K562 (cell line): Measurements from ENCODE around the gene CCT7. TPM values are rescaled to one million over a fixed set of nuclear protein-coding genes. Genes with fewer than 3 reads are reported as not detected.

Source experiments
- BRF1 ChIP-seq: IDR thresholded peaks from 3 replicates; pipeline ENCODE4 v1.6.1; 2011; ENCODE audit warnings: borderline replicate concordance, mild to moderate bottlenecking; ENCODE audit not compliant: insufficient read length; ENCODE audit errors: extremely low read depth
- EP400 ChIP-seq: fragments of 450-650 bp; IDR thresholded peaks from 2 replicates; pipeline ENCODE4 v1.6.1; 2017; ENCODE audit warnings: antibody characterized with exemption, mild to moderate bottlenecking, moderate library complexity
- NCOA2 ChIP-seq, 2 experiments: fragments of 450-650 bp; IDR thresholded peaks; 2 replicates each; pipeline ENCODE4 v1.6.1; 2018; ENCODE audit warnings: mild to moderate bottlenecking in 2 of 2, moderate library complexity in 1 of 2; ENCODE audit not compliant: partially characterized antibody in 2 of 2
- NR2C1 ChIP-seq, 2 experiments: fragments of 450-650 bp; IDR thresholded peaks; 2 replicates each; pipeline ENCODE4 v1.6.1; 2017; ENCODE audit warnings: mild to moderate bottlenecking in 2 of 2, antibody characterized with exemption in 1 of 2, inconsistent platforms in 1 of 2, missing compliant biosample characterization in 1 of 2, missing genetic modification characterization in 1 of 2
- PPARD ChIP-seq: fragments of 250-450 bp; sonication (Bioruptor Pico); IDR thresholded peaks from 2 replicates; pipeline ENCODE4 v1.8.0; 2022; ENCODE audit warnings: inconsistent platforms, mild to moderate bottlenecking, moderate library complexity
- RAD51 ChIP-seq: fragments of 450-650 bp; IDR thresholded peaks from 2 replicates; pipeline ENCODE4 v1.7.1; 2016; ENCODE audit warnings: low read depth, mild to moderate bottlenecking, borderline replicate concordance
- RCOR1 ChIP-seq, 2 experiments: IDR thresholded peaks; 2 replicates each; pipeline ENCODE4 v1.6.1; 2012; ENCODE audit warnings: low read depth in 2 of 2, low read length in 2 of 2, borderline replicate concordance in 1 of 2, improper control_type of control experiment in 1 of 2
- SAFB ChIP-seq: fragments of 200-400 bp; formaldehyde crosslinking; IDR thresholded peaks from 2 replicates; pipeline ENCODE4 v1.6.1; 2017; ENCODE audit warnings: low read depth, low read length, borderline replicate concordance
- SNIP1 ChIP-seq: fragments of 450-650 bp; IDR thresholded peaks from 2 replicates; pipeline ENCODE4 v1.7.1; 2017; ENCODE audit warnings: low read depth, mild to moderate bottlenecking
- SRF ChIP-seq, 2 experiments: fragments of 250-450, 450-650 bp in 1 of 2; sonication (Bioruptor Pico) in 1 of 2; sonication (generic) in 1 of 2; formaldehyde crosslinking; IDR thresholded peaks; 2 replicates each; pipeline versions ENCODE4 v1.5.0 to v1.5.1; 2020 to 2022; ENCODE audit warnings: mild to moderate bottlenecking in 1 of 2, missing genetic modification reagents in 1 of 2
- TRIM24 ChIP-seq, 2 experiments: fragments of 450-650 bp; IDR thresholded peaks; 2 replicates each; pipeline ENCODE4 v1.6.1; 2016
- ZNF232 ChIP-seq: sonication (generic); formaldehyde crosslinking; IDR thresholded peaks from 2 replicates; pipeline ENCODE4 v1.8.0; 2022; ENCODE audit warnings: mild to moderate bottlenecking, missing genetic modification reagents
- ZNF274 ChIP-seq: IDR thresholded peaks from 2 replicates; pipeline ENCODE4 v1.6.1; 2011; ENCODE audit warnings: low read depth, mild to moderate bottlenecking, low read length, moderate library complexity, borderline replicate concordance
- ZNF311 ChIP-seq: fragments of 250-450 bp; sonication (Bioruptor Pico); IDR thresholded peaks from 2 replicates; pipeline ENCODE4 v1.4.0; 2020; ENCODE audit warnings: mild to moderate bottlenecking, moderate library complexity
- polyA plus RNA-seq, 8 experiments: library from polyadenylated mRNA; depleted of rRNA in 4 of 8; stranded (reverse) in 5 of 8; unstranded in 3 of 8; fragments of >200 nt; fragmentation: Nextera tagmentation in 2 of 8; fragmentation: Illumina TruSeq in 1 of 8; extraction: Ambion mirVana in 2 of 8; extraction: Trizol in 1 of 8; gene quantifications; 2 replicates each; pipeline versions ENCODE4 v1.2.1 to v1.2.3, GENCODE V29; 2011 to 2014; ENCODE audit warnings: inconsistent platforms in 1 of 8, missing spikeins in 1 of 8
- total RNA-seq, 7 experiments: library from RNA; depleted of rRNA in 6 of 7; stranded (reverse); fragments of >200 nt in 6 of 7; fragmentation: Illumina TruSeq in 2 of 7; extraction: Trizol in 2 of 7; gene quantifications; 2 replicates each; pipeline versions ENCODE4 v1.2.1 to v1.2.3, GENCODE V29; 2011 to 2021; ENCODE audit warnings: low replicate concordance in 1 of 7
- TF ChIP-seq, protein P1 (sequence below): fragments of 450-650 bp; formaldehyde crosslinking; IDR thresholded peaks from 2 replicates; pipeline ENCODE4 v1.4.0; 2020; ENCODE audit warnings: mild to moderate bottlenecking, mixed read lengths
- TF ChIP-seq, protein P2 (sequence below): fragments of 200-400 bp; formaldehyde crosslinking; IDR thresholded peaks from 2 replicates; pipeline ENCODE4 v1.6.1; 2017; ENCODE audit warnings: mild to moderate bottlenecking, low read depth, low read length, moderate library complexity
- TF ChIP-seq, protein P3 (sequence below): fragments of 250-450 bp; sonication (Bioruptor Pico); IDR thresholded peaks from 2 replicates; pipeline ENCODE4 v1.8.0; 2022; ENCODE audit warnings: moderate library complexity, mild to moderate bottlenecking, inconsistent platforms
- TF ChIP-seq, protein P4 (sequence below): fragments of 450-650 bp; IDR thresholded peaks from 2 replicates; pipeline ENCODE4 v1.6.1; 2017; ENCODE audit warnings: antibody characterized with exemption

Gene CCT7
- total and polyA plus RNA-seq, 9 of the 15 experiments (the other 6 are each of a cell fraction or from before 2014, with no cell fraction given), result 326 to 856 (median 638) TPM

DNA sequence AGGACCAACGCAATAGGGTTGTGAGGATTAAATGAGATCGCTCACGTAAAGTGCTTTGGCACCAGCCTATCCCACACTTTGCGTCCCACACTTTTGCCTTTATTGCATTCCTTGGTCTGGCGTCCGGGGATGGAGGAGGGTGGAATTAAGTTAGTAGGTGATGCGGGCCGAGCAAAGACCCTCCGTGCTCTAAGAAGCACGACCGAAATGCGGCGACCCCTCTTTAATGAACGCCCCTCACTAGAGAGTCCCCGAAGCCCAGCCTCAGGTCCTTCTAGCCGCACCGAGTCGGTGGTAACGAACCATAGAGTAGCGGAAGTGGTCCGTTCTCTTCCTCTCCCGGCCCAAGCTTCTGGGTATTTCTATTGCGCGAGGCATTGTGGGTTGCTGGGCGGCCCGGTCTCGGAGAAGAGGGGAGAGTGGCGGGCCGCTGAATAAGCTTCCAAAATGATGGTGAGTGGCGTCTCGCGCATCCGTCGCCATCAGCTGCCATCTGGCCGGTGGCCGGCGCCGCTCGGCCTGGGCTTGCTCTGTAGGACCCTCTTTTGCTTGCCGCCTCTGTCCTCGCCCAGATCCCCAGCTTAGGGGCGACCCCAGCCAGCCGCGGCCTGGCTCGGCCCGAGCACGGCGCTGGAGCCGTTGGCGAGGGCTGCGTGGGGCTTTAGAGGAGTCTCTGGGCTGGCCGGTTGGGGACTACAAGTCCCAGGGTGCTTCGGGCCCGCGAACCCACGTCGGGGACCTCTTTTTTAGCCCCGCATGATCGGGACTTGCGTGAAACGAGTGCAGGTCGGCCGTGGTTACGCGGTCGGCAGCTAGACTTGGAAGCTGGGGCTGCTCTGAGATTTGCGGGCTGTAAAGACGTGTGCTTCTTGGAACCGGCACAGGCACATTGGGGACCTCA, at the start of gene CCT7 (continued):
- TF ChIP-seq RCOR1 (IDR thresholded peaks at IDR 0.05; ENCODE audit: borderline replicate concordance in 1 of 2, low read depth in 2 of 2, low read length in 2 of 2) (no peak), SNIP1 (peak; percentile 96), PPARD (CRISPR knock-in tag) (no peak), ZNF274 (no peak; the same call in 1 of the 2 replicates), SRF (CRISPR knock-in tag; IDR thresholded peaks at IDR 0.05) (no peak; a peak in 1 of 4 replicates), NR2C1 (IDR thresholded peaks at IDR 0.05) (peak; percentile 64; the same call in 1 of the 2 replicates), NR2C1 (tag; IDR thresholded peaks at IDR 0.05) (peak; percentile 58), RAD51 (no peak; the same call in 1 of the 2 replicates), BRF1 (no peak), TRIM24 (IDR thresholded peaks at IDR 0.05) (peak in 1 of 2 experiments; percentile 77; a peak in 2 of 4 replicates), SAFB (peak; percentile 93), NCOA2 (IDR thresholded peaks at IDR 0.05; ENCODE audit: partially characterized antibody in 2 of 2) (no peak), ZNF311 (CRISPR knock-in tag) (no peak), ZNF232 (CRISPR knock-in tag) (peak; percentile 50; the same call in 1 of the 2 replicates), EP400 (peak; percentile 96)
- TF ChIP-seq, protein P1, sequence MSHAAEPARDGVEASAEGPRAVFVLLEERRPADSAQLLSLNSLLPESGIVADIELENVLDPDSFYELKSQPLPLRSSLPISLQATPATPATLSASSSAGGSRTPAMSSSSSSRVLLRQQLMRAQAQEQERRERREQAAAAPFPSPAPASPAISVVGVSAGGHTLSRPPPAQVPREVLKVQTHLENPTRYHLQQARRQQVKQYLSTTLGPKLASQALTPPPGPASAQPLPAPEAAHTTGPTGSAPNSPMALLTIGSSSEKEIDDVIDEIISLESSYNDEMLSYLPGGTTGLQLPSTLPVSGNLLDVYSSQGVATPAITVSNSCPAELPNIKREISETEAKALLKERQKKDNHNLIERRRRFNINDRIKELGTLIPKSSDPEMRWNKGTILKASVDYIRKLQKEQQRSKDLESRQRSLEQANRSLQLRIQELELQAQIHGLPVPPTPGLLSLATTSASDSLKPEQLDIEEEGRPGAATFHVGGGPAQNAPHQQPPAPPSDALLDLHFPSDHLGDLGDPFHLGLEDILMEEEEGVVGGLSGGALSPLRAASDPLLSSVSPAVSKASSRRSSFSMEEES, result no peak
- TF ChIP-seq, protein P2, sequence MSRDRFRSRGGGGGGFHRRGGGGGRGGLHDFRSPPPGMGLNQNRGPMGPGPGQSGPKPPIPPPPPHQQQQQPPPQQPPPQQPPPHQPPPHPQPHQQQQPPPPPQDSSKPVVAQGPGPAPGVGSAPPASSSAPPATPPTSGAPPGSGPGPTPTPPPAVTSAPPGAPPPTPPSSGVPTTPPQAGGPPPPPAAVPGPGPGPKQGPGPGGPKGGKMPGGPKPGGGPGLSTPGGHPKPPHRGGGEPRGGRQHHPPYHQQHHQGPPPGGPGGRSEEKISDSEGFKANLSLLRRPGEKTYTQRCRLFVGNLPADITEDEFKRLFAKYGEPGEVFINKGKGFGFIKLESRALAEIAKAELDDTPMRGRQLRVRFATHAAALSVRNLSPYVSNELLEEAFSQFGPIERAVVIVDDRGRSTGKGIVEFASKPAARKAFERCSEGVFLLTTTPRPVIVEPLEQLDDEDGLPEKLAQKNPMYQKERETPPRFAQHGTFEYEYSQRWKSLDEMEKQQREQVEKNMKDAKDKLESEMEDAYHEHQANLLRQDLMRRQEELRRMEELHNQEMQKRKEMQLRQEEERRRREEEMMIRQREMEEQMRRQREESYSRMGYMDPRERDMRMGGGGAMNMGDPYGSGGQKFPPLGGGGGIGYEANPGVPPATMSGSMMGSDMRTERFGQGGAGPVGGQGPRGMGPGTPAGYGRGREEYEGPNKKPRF, result no peak
- TF ChIP-seq, protein P3, sequence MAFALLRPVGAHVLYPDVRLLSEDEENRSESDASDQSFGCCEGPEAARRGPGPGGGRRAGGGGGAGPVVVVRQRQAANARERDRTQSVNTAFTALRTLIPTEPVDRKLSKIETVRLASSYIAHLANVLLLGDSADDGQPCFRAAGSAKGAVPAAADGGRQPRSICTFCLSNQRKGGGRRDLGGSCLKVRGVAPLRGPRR (CRISPR knock-in tag), result no peak
- TF ChIP-seq, protein P4, sequence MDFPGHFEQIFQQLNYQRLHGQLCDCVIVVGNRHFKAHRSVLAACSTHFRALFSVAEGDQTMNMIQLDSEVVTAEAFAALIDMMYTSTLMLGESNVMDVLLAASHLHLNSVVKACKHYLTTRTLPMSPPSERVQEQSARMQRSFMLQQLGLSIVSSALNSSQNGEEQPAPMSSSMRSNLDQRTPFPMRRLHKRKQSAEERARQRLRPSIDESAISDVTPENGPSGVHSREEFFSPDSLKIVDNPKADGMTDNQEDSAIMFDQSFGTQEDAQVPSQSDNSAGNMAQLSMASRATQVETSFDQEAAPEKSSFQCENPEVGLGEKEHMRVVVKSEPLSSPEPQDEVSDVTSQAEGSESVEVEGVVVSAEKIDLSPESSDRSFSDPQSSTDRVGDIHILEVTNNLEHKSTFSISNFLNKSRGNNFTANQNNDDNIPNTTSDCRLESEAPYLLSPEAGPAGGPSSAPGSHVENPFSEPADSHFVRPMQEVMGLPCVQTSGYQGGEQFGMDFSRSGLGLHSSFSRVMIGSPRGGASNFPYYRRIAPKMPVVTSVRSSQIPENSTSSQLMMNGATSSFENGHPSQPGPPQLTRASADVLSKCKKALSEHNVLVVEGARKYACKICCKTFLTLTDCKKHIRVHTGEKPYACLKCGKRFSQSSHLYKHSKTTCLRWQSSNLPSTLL, result no peak
